B cell (primary cell): ENCODE measurements around the gene BEGAIN. TPM values are rescaled to one million over a fixed set of nuclear protein-coding genes. Genes with fewer than 3 reads are reported as not detected.

Experiments used
- ATAC-seq: fragments of 200-7000 bp; cut with Tn5 transposase; one replicate; pipeline ENCODE4 v1.10.0; 2021; ENCODE audit warnings: low read depth, mild to moderate bottlenecking, moderate number of reproducible peaks, moderate library complexity
- CTCF ChIA-PET: fragments of 350-600 bp; sonication (Branson Sonifier 250); formaldehyde crosslinking; loops from one replicate; lab custom pipeline; 2021; ENCODE audit warnings: antibody characterized with exemption, inconsistent platforms; lab: Charles Lee
- POLR2A ChIA-PET: fragments of 350-600 bp; sonication (Branson Sonifier 250); formaldehyde crosslinking; loops from one replicate; lab custom pipeline; 2021; ENCODE audit warnings: antibody characterized with exemption; lab: Charles Lee
- DNase-seq: peaks from one replicate; pipeline ENCODE4 v3.0.0; 2013
- H2AFZ ChIP-seq: 2 replicates; pipeline ENCODE4 v1.6.1; 2012; ENCODE audit warnings: mild to moderate bottlenecking, low read depth, low read length; ENCODE audit not compliant: insufficient read depth, poor library complexity, severe bottlenecking
- H3K27ac ChIP-seq, 2 donors: 1 replicate in 1 of 2; 2 replicates in 1 of 2; pipeline ENCODE4 v1.5.1; 2012 to 2013; ENCODE audit warnings: low read length in 2 of 2, mild to moderate bottlenecking in 2 of 2, moderate library complexity in 1 of 2
- H3K27me3 ChIP-seq, 4 experiments: fragments of 200-600 bp in 1 of 4; sonication (generic) in 1 of 4; replicated peaks in 1 of 4; 1 replicate in 2 of 4; 2 replicates in 2 of 4; pipeline versions ENCODE4 v1.6.1 to v1.7.0; 2013 to 2016; ENCODE audit warnings: low read length in 3 of 4, mild to moderate bottlenecking in 2 of 4, mixed read lengths in 1 of 4, moderate library complexity in 1 of 4; ENCODE audit not compliant: insufficient read depth in 4 of 4, control insufficient read depth in 3 of 4; ENCODE audit errors: control extremely low read depth in 1 of 4
- H3K36me3 ChIP-seq, 2 experiments: replicated peaks in 1 of 2; 1 replicate in 1 of 2; 2 replicates in 1 of 2; pipeline versions ENCODE4 v1.6.1 to v1.7.1; 2013; ENCODE audit warnings: low read length in 1 of 2; ENCODE audit not compliant: insufficient read depth in 2 of 2, control insufficient read depth in 1 of 2; ENCODE audit errors: control extremely low read depth in 1 of 2, extremely low read depth in 1 of 2
- H3K4me1 ChIP-seq, 2 donors: fragments of 200-600 bp in 1 of 2; sonication (generic) in 1 of 2; 1 replicate in 1 of 2; 2 replicates in 1 of 2; pipeline versions ENCODE4 v1.5.1 to v1.6.1; 2013 to 2017; ENCODE audit warnings: low read length in 2 of 2; ENCODE audit not compliant: control insufficient read depth in 2 of 2, insufficient read depth in 2 of 2
- H3K4me2 ChIP-seq: replicated peaks from 2 replicates; pipeline ENCODE3; 2012; ENCODE audit warnings: mild to moderate bottlenecking, low read depth, low read length; ENCODE audit not compliant: poor library complexity, severe bottlenecking
- H3K4me3 ChIP-seq, 5 experiments: fragments of 200-600 bp in 1 of 5; sonication (generic) in 1 of 5; 1 replicate in 3 of 5; 2 replicates in 2 of 5; pipeline versions ENCODE4 v1.5.1 to v1.7.0; 2011 to 2016; ENCODE audit warnings: low read length in 4 of 5, mild to moderate bottlenecking in 4 of 5, low read depth in 2 of 5, control low read depth in 1 of 5, moderate library complexity in 1 of 5; ENCODE audit not compliant: insufficient read depth in 1 of 5; ENCODE audit errors: control extremely low read depth in 1 of 5, extremely low read depth in 1 of 5
- H3K79me2 ChIP-seq: fragments of 200-600 bp; sonication (generic); one replicate; pipeline ENCODE4 v1.6.0; 2016; ENCODE audit warnings: low read length; ENCODE audit not compliant: control insufficient read depth, insufficient read depth
- H3K9ac ChIP-seq: fragments of 200-600 bp; sonication (generic); 2 replicates; pipeline ENCODE4 v1.6.1; 2017; ENCODE audit warnings: mild to moderate bottlenecking, low read length, moderate library complexity
- H3K9me3 ChIP-seq, 3 donors: one replicate each; pipeline versions ENCODE4 v1.6.1 to v1.7.1; 2013; ENCODE audit warnings: low read length in 2 of 3; ENCODE audit not compliant: control insufficient read depth in 2 of 3, insufficient read depth in 1 of 3; ENCODE audit errors: control extremely low read depth in 1 of 3
- H4K20me1 ChIP-seq: 2 replicates; pipeline ENCODE4 v1.6.0; 2012; ENCODE audit warnings: mild to moderate bottlenecking, low read length; ENCODE audit not compliant: insufficient read depth, control insufficient read depth, poor library complexity, severe bottlenecking
- H3K27ac Mint-ChIP-seq: one replicate; pipeline ENCODE4 v1.8.0; 2021; ENCODE audit warnings: mixed read lengths
- H3K27me3 Mint-ChIP-seq: one replicate; pipeline ENCODE4 v1.8.0; 2021; ENCODE audit warnings: mixed read lengths
- H3K4me1 Mint-ChIP-seq: one replicate; pipeline ENCODE4 v1.8.0; 2021; ENCODE audit warnings: mixed read lengths
- H3K4me3 Mint-ChIP-seq: one replicate; pipeline ENCODE4 v1.8.0; 2021; ENCODE audit warnings: mixed read lengths
- H3K9me3 Mint-ChIP-seq: one replicate; pipeline ENCODE4 v1.8.0; 2022; ENCODE audit warnings: mixed read lengths; ENCODE audit not compliant: insufficient read depth
- EZH2 ChIP-seq: IDR thresholded peaks from 2 replicates; pipeline ENCODE4 v1.6.1; 2012; ENCODE audit warnings: borderline replicate concordance, low read depth, mild to moderate bottlenecking, moderate library complexity, low read length; ENCODE audit not compliant: insufficient read depth, poor library complexity, severe bottlenecking
- WGBS: methylation state at CpG from one replicate; pipeline ENCODE4 v1.1.5; 2013; ENCODE audit warnings: missing lambda C conversion rate; ENCODE audit not compliant: insufficient coverage; 5-methylcytosine and 5-hydroxymethylcytosine counted together
- intact Hi-C: fragments of 100-400 bp; cut with micrococcal nuclease; formaldehyde crosslinking; loops from one replicate; pipeline ENCODE4 v1.10.0; 2022
- polyA plus RNA-seq: library from polyadenylated mRNA; depleted of rRNA; stranded (reverse); fragments of >200 nt; gene quantifications from 2 replicates; pipeline ENCODE4 v1.2.3, GENCODE V29; 2012
- total RNA-seq, 2 donors: library from RNA; stranded (reverse); fragments of 120-200 nt in 1 of 2; gene quantifications; 1 replicate in 1 of 2; 2 replicates in 1 of 2; pipeline versions ENCODE4 v1.2.3 to v1.2.4, GENCODE V29; 2013 to 2022
- TF ChIP-seq, protein P1 (sequence below): fragments of 200-600 bp; IDR thresholded peaks from one replicate; pipeline ENCODE4 v1.8.0; 2022; ENCODE audit warnings: antibody characterized with exemption, mild to moderate bottlenecking

BEGAIN gene
- total and polyA plus RNA-seq, 2 donors (not counting 1 experiment from before 2014, with no cell fraction given) = 4.9 TPM; not detected in 1

DNA sequence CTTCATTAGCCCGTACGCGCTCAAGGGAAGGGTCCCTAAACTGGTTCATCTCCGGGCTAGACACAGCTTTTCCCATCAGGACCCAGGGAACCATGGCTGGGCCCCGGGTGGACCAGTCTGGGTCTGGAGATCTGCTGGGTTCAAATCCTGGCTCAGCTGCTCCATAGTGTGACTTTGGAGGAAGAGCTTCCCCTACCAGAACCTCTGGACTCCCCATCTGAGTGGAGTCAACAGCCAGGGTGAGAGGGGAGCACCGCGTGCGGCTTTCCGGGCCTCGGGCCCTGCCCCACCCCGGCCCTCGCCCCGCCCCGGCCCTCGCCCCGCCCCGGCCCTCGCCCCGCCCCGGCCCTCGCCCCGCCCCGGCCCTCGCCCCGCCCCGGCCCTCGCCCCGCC lies 41.2 kb downstream of the BEGAIN start:
- Histone ChIP-seq H3K36me3 (no peaks in the 10 kb centered on the region), H3K9ac (no peak overlapping the region), H4K20me1 (no peaks in the 10 kb centered on the region), H3K4me2 (peak overlapping the region; percentile 61), H3K9me3 (no peaks in the 10 kb centered on the region), H3K4me3 (peak overlapping the region in 2 of 5 experiments; percentile 16 to 17), H3K27ac (peak overlapping the region in 1 of 2 donors; percentile 57), H3K79me2 (no peaks in the 10 kb centered on the region), H3K27me3 (no peaks in the 10 kb centered on the region), H2AFZ (peak overlapping the region; percentile 75), H3K4me1 (peaks cover 19 to 25% of the 10 kb centered on the region in 2 donors)
- Mint-ChIP-seq H3K4me3 (no peak overlapping the region), H3K27ac (no peak overlapping the region), H3K4me1 (peaks cover 10% of the 10 kb centered on the region), H3K9me3 (no peaks in the 10 kb centered on the region), H3K27me3 (peaks cover 9% of the 10 kb centered on the region)
- intact Hi-C loops = no loop called here
- ChIA-PET CTCF (no interaction called here), POLR2A (no interaction called here)
- ATAC-seq (no peak), DNase-seq (peak; percentile 69)
- WGBS = 82% methylated on average over 5 of the region's 28 CpGs
- TF ChIP-seq, protein P1, sequence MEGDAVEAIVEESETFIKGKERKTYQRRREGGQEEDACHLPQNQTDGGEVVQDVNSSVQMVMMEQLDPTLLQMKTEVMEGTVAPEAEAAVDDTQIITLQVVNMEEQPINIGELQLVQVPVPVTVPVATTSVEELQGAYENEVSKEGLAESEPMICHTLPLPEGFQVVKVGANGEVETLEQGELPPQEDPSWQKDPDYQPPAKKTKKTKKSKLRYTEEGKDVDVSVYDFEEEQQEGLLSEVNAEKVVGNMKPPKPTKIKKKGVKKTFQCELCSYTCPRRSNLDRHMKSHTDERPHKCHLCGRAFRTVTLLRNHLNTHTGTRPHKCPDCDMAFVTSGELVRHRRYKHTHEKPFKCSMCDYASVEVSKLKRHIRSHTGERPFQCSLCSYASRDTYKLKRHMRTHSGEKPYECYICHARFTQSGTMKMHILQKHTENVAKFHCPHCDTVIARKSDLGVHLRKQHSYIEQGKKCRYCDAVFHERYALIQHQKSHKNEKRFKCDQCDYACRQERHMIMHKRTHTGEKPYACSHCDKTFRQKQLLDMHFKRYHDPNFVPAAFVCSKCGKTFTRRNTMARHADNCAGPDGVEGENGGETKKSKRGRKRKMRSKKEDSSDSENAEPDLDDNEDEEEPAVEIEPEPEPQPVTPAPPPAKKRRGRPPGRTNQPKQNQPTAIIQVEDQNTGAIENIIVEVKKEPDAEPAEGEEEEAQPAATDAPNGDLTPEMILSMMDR = no peak
- TF ChIP-seq EZH2 = no peak

DNA sequence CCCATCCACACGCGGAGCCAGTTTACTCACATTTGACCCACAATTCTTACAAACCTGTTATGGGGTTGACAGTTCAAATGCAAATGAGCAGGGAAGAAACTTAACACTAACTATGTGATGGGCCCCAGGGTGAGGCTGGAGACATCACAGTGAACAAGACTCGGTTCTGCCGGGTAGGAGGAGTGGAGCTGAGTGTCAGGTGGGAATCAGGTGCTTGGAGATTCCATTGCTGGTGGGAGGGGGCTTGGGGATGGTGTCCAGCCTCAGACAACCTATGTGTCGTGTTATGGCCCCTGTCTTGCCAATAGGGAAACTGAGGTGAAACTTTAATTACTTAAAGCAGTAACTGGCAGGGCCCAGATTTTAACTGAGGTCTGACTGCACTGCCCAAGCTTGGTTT lies 41.9 kb downstream of the BEGAIN start:
- H3K9ac ChIP-seq = no peak overlapping the region
- Mint-ChIP-seq H3K4me3 (peak overlapping the region; percentile 49), H3K27me3 (peaks cover 9% of the 10 kb centered on the region), H3K9me3 (no peaks in the 10 kb centered on the region), H3K4me1 (peaks cover 10% of the 10 kb centered on the region), H3K27ac (no peak overlapping the region)
- TF ChIP-seq, protein P1 = no peak
- no peak for TF ChIP-seq EZH2
- ChIA-PET POLR2A (no interaction called here), CTCF (no interaction called here)
- no peak for ATAC-seq
- no peak overlapping the region for H3K4me3 ChIP-seq
- no peak overlapping the region for H3K4me2 ChIP-seq
- no peaks in the 10 kb centered on the region for H3K9me3 ChIP-seq
- H3K4me1 ChIP-seq = peaks cover 19 to 25% of the 10 kb centered on the region in 2 donors
- peak; percentile 25 for DNase-seq
- intact Hi-C loops = no loop called here
- H3K27ac ChIP-seq = no peak overlapping the region
- no peaks in the 10 kb centered on the region for H3K79me2 ChIP-seq
- H3K27me3 ChIP-seq = no peaks in the 10 kb centered on the region
- no peaks in the 10 kb centered on the region for H3K36me3 ChIP-seq
- H4K20me1 ChIP-seq = no peaks in the 10 kb centered on the region
- H2AFZ ChIP-seq = no peak overlapping the region
- WGBS = 94% methylated on average over 3 of the region's 5 CpGs
